Measurements from ENCODE around the gene NFIA.

DNA sequence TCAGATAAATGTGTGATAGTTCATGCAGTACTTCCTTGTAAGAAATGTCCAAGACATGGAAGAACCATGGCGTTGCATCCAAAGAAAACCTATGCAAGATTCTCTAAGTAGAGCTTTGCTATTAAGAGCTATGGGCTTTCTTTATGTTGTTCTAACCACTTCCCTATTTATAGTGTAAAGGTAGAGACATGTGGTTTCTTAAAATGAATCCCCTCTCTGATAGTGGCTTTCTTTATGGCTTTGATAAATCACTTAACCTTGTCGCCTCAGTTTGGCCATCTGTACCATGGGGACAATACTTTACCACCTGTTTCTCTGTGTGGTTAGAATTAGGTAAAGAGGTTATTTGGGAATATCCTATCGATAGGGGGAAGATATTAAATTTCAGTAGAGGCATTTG, 305.5 kb downstream of the NFIA start:
- no peak for TF ChIP-seq EZH2 (IDR thresholded peaks at IDR 0.05; ENCODE audit: borderline replicate concordance, low read length)
- TF ChIP-seq, protein P1, sequence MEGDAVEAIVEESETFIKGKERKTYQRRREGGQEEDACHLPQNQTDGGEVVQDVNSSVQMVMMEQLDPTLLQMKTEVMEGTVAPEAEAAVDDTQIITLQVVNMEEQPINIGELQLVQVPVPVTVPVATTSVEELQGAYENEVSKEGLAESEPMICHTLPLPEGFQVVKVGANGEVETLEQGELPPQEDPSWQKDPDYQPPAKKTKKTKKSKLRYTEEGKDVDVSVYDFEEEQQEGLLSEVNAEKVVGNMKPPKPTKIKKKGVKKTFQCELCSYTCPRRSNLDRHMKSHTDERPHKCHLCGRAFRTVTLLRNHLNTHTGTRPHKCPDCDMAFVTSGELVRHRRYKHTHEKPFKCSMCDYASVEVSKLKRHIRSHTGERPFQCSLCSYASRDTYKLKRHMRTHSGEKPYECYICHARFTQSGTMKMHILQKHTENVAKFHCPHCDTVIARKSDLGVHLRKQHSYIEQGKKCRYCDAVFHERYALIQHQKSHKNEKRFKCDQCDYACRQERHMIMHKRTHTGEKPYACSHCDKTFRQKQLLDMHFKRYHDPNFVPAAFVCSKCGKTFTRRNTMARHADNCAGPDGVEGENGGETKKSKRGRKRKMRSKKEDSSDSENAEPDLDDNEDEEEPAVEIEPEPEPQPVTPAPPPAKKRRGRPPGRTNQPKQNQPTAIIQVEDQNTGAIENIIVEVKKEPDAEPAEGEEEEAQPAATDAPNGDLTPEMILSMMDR (conservative IDR thresholded peaks at IDR 0.05 in 1 of 2, IDR thresholded peaks at IDR 0.05 in 1 of 2; ENCODE audit: extremely low read depth in 1 of 2, insufficient read depth in 1 of 2, low read depth in 1 of 2, low read length in 2 of 2): no peak
